DND-41 (cell line): Measurements from ENCODE around the gene TAS2R1.

Experiments
- ATAC-seq: fragments of 200-7000 bp; cut with Tn5 transposase; 3 replicates; pipeline ENCODE4 v1.9.1; 2021; ENCODE audit warnings: low read depth; ENCODE audit not compliant: insufficient read depth
- DNase-seq: peaks from one replicate; pipeline ENCODE4 v3.0.0-alpha.2; 2020
- H2AFZ ChIP-seq: 2 replicates; pipeline ENCODE4 v1.6.0; 2012; ENCODE audit warnings: low read depth, low read length
- H3K27ac ChIP-seq: 2 replicates; pipeline ENCODE4 v1.5.1; 2012; ENCODE audit warnings: low read length, inconsistent platforms
- H3K27me3 ChIP-seq: fragments of 200-600 bp; sonication (generic); 2 replicates; pipeline ENCODE4 v1.6.0; 2012; ENCODE audit warnings: low read length, mild to moderate bottlenecking, inconsistent platforms; ENCODE audit not compliant: insufficient read depth, poor library complexity
- H3K36me3 ChIP-seq: 2 replicates; pipeline ENCODE4 v1.5.1; 2012; ENCODE audit warnings: low read length, inconsistent platforms; ENCODE audit not compliant: insufficient read depth
- H3K4me1 ChIP-seq: 2 replicates; pipeline ENCODE4 v1.5.1; 2012; ENCODE audit warnings: mild to moderate bottlenecking, low read length; ENCODE audit not compliant: insufficient read depth
- H3K4me2 ChIP-seq: 2 replicates; pipeline ENCODE4 v1.6.0; 2012; ENCODE audit warnings: mild to moderate bottlenecking, moderate library complexity, low read length, inconsistent platforms; ENCODE audit not compliant: insufficient read depth
- H3K4me3 ChIP-seq, 2 experiments: fragments of 200-600 bp in 1 of 2; shearing (Covaris generic) in 1 of 2; 2 replicates each; pipeline ENCODE4 v1.5.1; 2012 to 2016; ENCODE audit warnings: inconsistent platforms in 2 of 2, low read length in 2 of 2, mild to moderate bottlenecking in 2 of 2, low read depth in 1 of 2, moderate library complexity in 1 of 2
- H3K79me2 ChIP-seq: 2 replicates; pipeline ENCODE4 v1.6.0; 2012; ENCODE audit warnings: low read length, inconsistent platforms; ENCODE audit not compliant: insufficient read depth
- H3K9ac ChIP-seq: 2 replicates; pipeline ENCODE4 v1.6.0; 2012; ENCODE audit warnings: low read depth, mild to moderate bottlenecking, inconsistent platforms, low read length, moderate library complexity
- H3K9me3 ChIP-seq: 2 replicates; pipeline ENCODE4 v1.5.1; 2012; ENCODE audit warnings: low read length, moderate library complexity, mild to moderate bottlenecking, inconsistent platforms; ENCODE audit not compliant: insufficient read depth, severe bottlenecking
- H4K20me1 ChIP-seq: 2 replicates; pipeline ENCODE4 v1.6.0; 2012; ENCODE audit warnings: low read length; ENCODE audit not compliant: insufficient read depth
- EZH2 ChIP-seq: IDR thresholded peaks from 3 replicates; pipeline ENCODE4 v1.6.1; 2012; ENCODE audit warnings: borderline replicate concordance, low read depth, mild to moderate bottlenecking, moderate library complexity, low read length, inconsistent platforms; ENCODE audit not compliant: severe bottlenecking
- TF ChIP-seq, protein P1 (sequence below): IDR thresholded peaks from 2 replicates; pipeline ENCODE4 v1.5.1; 2012; ENCODE audit warnings: borderline replicate concordance, low read length, moderate library complexity, mild to moderate bottlenecking; ENCODE audit not compliant: poor library complexity, severe bottlenecking; ENCODE audit errors: extremely low read depth

Gene TAS2R1

DNA sequence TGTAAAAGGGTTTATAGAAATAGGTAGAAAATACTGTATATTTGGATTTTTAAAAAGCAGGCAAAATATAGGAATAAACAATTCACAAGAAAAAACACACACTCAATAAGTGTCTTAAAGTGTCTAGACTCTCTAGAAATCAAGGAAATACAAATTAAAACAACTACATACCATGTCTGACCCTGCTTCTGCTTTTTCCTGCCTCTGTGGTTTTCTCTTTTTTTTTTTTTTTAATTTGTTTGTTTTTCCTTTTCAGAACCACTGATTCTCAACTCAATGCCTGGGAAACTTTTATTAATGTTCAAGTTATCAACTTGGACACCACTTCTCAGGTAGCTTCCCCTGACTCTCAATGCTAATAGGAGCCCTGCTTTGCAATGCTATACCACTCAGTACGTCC lies 25.5 kb upstream of the TAS2R1 start:
- no peak overlapping the region for H2AFZ ChIP-seq
- no peaks in the 10 kb centered on the region for H3K9me3 ChIP-seq
- TF ChIP-seq EZH2, result no peak
- TF ChIP-seq, protein P1, sequence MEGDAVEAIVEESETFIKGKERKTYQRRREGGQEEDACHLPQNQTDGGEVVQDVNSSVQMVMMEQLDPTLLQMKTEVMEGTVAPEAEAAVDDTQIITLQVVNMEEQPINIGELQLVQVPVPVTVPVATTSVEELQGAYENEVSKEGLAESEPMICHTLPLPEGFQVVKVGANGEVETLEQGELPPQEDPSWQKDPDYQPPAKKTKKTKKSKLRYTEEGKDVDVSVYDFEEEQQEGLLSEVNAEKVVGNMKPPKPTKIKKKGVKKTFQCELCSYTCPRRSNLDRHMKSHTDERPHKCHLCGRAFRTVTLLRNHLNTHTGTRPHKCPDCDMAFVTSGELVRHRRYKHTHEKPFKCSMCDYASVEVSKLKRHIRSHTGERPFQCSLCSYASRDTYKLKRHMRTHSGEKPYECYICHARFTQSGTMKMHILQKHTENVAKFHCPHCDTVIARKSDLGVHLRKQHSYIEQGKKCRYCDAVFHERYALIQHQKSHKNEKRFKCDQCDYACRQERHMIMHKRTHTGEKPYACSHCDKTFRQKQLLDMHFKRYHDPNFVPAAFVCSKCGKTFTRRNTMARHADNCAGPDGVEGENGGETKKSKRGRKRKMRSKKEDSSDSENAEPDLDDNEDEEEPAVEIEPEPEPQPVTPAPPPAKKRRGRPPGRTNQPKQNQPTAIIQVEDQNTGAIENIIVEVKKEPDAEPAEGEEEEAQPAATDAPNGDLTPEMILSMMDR, result no peak
- no peak overlapping the region for H3K27ac ChIP-seq
- no peaks in the 10 kb centered on the region for H3K36me3 ChIP-seq
- no peak for DNase-seq
- no peaks in the 10 kb centered on the region for H3K4me1 ChIP-seq
- no peak overlapping the region for H3K4me3 ChIP-seq
- H3K79me2 ChIP-seq, result no peaks in the 10 kb centered on the region
- no peak for ATAC-seq
- H3K27me3 ChIP-seq, result no peaks in the 10 kb centered on the region
- H3K9ac ChIP-seq, result no peak overlapping the region
- no peak overlapping the region for H3K4me2 ChIP-seq
- no peaks in the 10 kb centered on the region for H4K20me1 ChIP-seq

DNA sequence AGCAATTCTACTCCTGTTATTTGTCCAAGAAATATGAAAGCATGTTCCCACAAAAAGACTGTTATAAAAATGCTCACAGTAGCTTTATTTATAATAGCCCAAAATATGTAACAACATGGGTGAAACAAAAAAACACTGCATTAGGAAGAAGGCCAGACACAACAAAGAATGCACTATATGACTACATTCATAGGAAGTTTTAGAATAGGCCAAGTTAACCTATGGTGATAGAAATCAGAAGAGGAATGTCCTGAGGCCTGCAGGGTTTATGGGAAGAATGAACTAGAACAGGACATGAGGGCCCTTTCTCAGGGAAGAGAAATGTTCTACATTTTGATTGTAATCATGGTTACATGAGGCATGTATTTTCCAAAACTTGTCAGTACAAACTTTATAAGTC lies 24.7 kb upstream of the TAS2R1 start:
- Histone ChIP-seq H3K79me2 (no peaks in the 10 kb centered on the region), H3K36me3 (no peaks in the 10 kb centered on the region), H3K9me3 (no peaks in the 10 kb centered on the region), H3K9ac (no peak overlapping the region), H3K4me1 (no peaks in the 10 kb centered on the region), H3K4me2 (no peak overlapping the region), H2AFZ (no peak overlapping the region), H4K20me1 (no peaks in the 10 kb centered on the region), H3K27me3 (no peaks in the 10 kb centered on the region), H3K4me3 (no peak overlapping the region), H3K27ac (no peak overlapping the region)
- ATAC-seq (no peak), DNase-seq (no peak)
- TF ChIP-seq EZH2, result no peak
- TF ChIP-seq, protein P1, result no peak

DNA sequence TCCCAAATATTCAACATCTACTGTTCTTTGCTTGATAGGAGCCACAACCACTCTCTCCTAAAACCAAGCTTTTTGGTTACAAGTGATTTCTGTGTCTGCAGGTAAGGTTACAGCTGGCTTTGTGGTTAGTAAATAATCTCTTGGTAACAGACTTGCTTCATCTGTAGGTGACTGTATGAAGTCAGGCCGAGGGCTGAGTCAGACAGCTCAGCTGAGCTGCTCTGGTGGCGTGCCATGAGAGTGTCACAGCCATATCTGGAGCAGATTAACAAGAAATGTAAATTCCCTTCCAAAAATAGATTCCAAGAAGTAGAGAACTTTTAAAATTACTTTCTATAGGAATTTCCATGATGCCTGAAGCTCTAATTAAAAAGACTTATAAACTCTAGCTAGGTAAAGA lies 23.7 kb upstream of the TAS2R1 start:
- DNase-seq, result no peak

More for the DNA sequence above, 23.7 kb upstream of the TAS2R1 start:
- Histone ChIP-seq H3K4me1 (no peaks in the 10 kb centered on the region), H2AFZ (no peak overlapping the region), H3K36me3 (no peaks in the 10 kb centered on the region), H3K4me3 (no peak overlapping the region), H3K4me2 (no peak overlapping the region), H3K27me3 (no peaks in the 10 kb centered on the region), H4K20me1 (no peaks in the 10 kb centered on the region), H3K27ac (no peak overlapping the region), H3K9ac (no peak overlapping the region), H3K9me3 (no peaks in the 10 kb centered on the region), H3K79me2 (no peaks in the 10 kb centered on the region)
- no peak for TF ChIP-seq EZH2
- TF ChIP-seq, protein P1, result no peak
- no peak; the same call in 2 of the 3 replicates for ATAC-seq
